ENCODE measurements around the gene HOXD8. TPM values are rescaled to one million over a fixed set of nuclear protein-coding genes. Genes with fewer than 3 reads are reported as not detected.

HOXD8 gene
- polyA plus RNA-seq, 1 of the 3 experiments (the other 2 are of a cell fraction) = 6.4 TPM

- Histone ChIP-seq H3K79me2 (ENCODE audit: insufficient read depth) (peaks cover 10% of the 10 kb centered on the region), H3K4me2 (no peak overlapping the region), H3K36me3 (replicated peaks in 1 of 2; ENCODE audit: control insufficient read depth in 1 of 2, insufficient read depth in 2 of 2, low read length in 1 of 2) (no peaks in the 10 kb centered on the region), H3F3A (replicated peaks; ENCODE audit: insufficient read depth) (peaks cover 11% of the 10 kb centered on the region), H3K27me3 (ENCODE audit: insufficient read depth) (no peaks in the 10 kb centered on the region), H3K27ac (ENCODE audit: low read depth in 2 of 2, low read length in 1 of 2) (no peak overlapping the region), H3K9me3 (no peaks in the 10 kb centered on the region), H2AFZ (ENCODE audit: low read depth) (no peak overlapping the region), H4K20me1 (ENCODE audit: insufficient read depth) (no peaks in the 10 kb centered on the region), H3K4me1 (ENCODE audit: control insufficient read depth in 1 of 2, insufficient read depth in 2 of 2, low read depth in 1 of 2, low read length in 1 of 2) (peaks cover 4 to 22% of the 10 kb centered on the region in 2 experiments; a peak in 3 of 4 replicates), H3K9me2 (no peaks in the 10 kb centered on the region), H3K9ac (no peak overlapping the region), H3K4me3 (ENCODE audit: low read depth in 2 of 2, low read length in 1 of 2) (no peak overlapping the region)
- TF ChIP-seq USF2 (IDR thresholded peaks at IDR 0.05; ENCODE audit: borderline replicate concordance, low read depth, low read length) = no peak
- WGBS (ENCODE audit: low lambda C conversion rate) = 95% methylated on average over 4 of the region's 4 CpGs
- CTCF ChIA-PET = interaction anchor here (0.7 to 26.1 kb wide), 32 partner anchors 13 to 1779 kb away, joined by 3 to 1047 read pairs (median 6); partner anchors contain the start of gene HOXD10
- POLR2A ChIA-PET = interaction anchor here (0.8 to 1.3 kb wide), 2 partner anchors 8 to 524 kb away, joined by 5 to 6 read pairs; no protein-coding TSS in a partner anchor
- DNase-seq = no peak
Observed at GRCh38 chr2:176127774-176128072, 1.8 kb upstream of the HOXD8 start.

DNA sequence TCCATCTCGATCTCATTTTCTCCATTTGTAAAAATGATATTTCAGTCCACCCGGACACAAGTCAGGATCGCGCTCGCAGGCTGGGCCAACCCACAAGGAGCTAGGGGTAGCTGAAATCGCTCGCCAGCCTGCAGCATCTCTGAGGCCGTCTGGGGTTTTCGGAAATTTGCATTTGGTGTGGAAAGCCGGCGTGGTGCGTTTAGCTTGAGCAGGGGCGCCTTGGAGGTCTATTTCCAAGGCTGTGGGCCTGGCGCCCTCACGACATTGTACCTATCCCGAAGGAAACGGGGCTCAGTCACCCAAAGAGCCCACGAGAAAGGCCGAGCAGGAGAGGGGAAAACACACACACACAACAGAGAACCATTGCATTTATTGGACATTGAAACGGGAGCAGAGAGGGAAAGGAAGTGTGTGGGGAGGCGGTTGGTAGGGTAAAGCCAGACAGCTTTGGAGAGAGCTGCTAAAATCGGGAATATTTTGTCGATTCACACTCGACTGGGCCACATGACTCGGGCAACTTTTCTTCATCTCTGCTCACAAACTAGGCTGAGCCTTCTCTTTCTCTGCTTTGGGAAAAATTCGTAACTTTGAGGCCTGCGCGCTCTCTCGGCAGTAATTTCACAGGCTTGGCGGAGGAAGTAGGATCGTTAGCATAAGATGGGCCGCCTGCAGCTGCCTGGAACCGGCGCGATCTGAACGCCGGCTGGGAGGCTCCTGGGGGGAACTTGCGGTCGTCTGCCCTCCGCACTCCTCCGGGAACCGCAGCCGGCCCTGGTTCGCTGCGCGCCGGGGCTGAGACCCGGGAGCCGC is 1.1 kb upstream of the HOXD8 start:
- ChIA-PET POLR2A (interaction anchor here (6.3 kb wide), 1 partner anchor 446 kb away, joined by 34 read pairs; no protein-coding TSS in a partner anchor), CTCF (interaction anchor here (0.9 to 26.1 kb wide), 18 partner anchors 12 to 1036 kb away, joined by 3 to 1047 read pairs (median 10); partner anchors contain the start of gene HOXD10)
- 97% methylated on average over 49 of the region's 49 CpGs for WGBS (ENCODE audit: low lambda C conversion rate)
- H3K9me2 ChIP-seq = no peaks in the 10 kb centered on the region
- H3K79me2 ChIP-seq (ENCODE audit: insufficient read depth) = peaks cover 10% of the 10 kb centered on the region
- H4K20me1 ChIP-seq (ENCODE audit: insufficient read depth) = no peaks in the 10 kb centered on the region
- no peaks in the 10 kb centered on the region for H3K27me3 ChIP-seq (ENCODE audit: insufficient read depth)
- H3K4me2 ChIP-seq = 0 out of 2 replicates have a peak overlapping the region, but pooled peaks have one; percentile 85
- no peak overlapping the region for H3K27ac ChIP-seq (ENCODE audit: low read depth in 2 of 2, low read length in 1 of 2)
- DNase-seq = no peak
- H2AFZ ChIP-seq (ENCODE audit: low read depth) = no peak overlapping the region
- H3K9ac ChIP-seq = no peak overlapping the region
- no peaks in the 10 kb centered on the region for H3K36me3 ChIP-seq (replicated peaks in 1 of 2; ENCODE audit: control insufficient read depth in 1 of 2, insufficient read depth in 2 of 2, low read length in 1 of 2)
- no peaks in the 10 kb centered on the region for H3K9me3 ChIP-seq
- H3K4me1 ChIP-seq (ENCODE audit: control insufficient read depth in 1 of 2, insufficient read depth in 2 of 2, low read depth in 1 of 2, low read length in 1 of 2) = peaks cover 10 to 28% of the 10 kb centered on the region in 2 experiments; a peak in 3 of 4 replicates
- H3K4me3 ChIP-seq (ENCODE audit: low read depth in 2 of 2, low read length in 1 of 2) = no peak overlapping the region
- H3F3A ChIP-seq (replicated peaks; ENCODE audit: insufficient read depth) = peaks cover 11% of the 10 kb centered on the region
- TF ChIP-seq, protein P1, sequence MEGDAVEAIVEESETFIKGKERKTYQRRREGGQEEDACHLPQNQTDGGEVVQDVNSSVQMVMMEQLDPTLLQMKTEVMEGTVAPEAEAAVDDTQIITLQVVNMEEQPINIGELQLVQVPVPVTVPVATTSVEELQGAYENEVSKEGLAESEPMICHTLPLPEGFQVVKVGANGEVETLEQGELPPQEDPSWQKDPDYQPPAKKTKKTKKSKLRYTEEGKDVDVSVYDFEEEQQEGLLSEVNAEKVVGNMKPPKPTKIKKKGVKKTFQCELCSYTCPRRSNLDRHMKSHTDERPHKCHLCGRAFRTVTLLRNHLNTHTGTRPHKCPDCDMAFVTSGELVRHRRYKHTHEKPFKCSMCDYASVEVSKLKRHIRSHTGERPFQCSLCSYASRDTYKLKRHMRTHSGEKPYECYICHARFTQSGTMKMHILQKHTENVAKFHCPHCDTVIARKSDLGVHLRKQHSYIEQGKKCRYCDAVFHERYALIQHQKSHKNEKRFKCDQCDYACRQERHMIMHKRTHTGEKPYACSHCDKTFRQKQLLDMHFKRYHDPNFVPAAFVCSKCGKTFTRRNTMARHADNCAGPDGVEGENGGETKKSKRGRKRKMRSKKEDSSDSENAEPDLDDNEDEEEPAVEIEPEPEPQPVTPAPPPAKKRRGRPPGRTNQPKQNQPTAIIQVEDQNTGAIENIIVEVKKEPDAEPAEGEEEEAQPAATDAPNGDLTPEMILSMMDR (IDR thresholded peaks at IDR 0.05) = no peak
- TF ChIP-seq RAD21 (IDR thresholded peaks at IDR 0.05; ENCODE audit: low read length) (no peak), USF1 (IDR thresholded peaks at IDR 0.05; ENCODE audit: borderline replicate concordance, low read depth) (no peak), FOXM1 (IDR thresholded peaks at IDR 0.05; ENCODE audit: low read depth) (no peak), GABPA (IDR thresholded peaks at IDR 0.05; ENCODE audit: low read depth) (no peak), CHD2 (IDR thresholded peaks at IDR 0.05; ENCODE audit: low read length, partially characterized antibody) (no peak), MAX (IDR thresholded peaks at IDR 0.05; ENCODE audit: low read depth) (no peak), REST (IDR thresholded peaks at IDR 0.05; ENCODE audit: low read depth, low read length) (no peak), TCF12 (IDR thresholded peaks at IDR 0.05) (no peak), POLR2AphosphoS5 (IDR thresholded peaks at IDR 0.05; ENCODE audit: low read depth, low read length) (no peak), RFX5 (IDR thresholded peaks at IDR 0.05; ENCODE audit: low read length) (no peak), USF2 (IDR thresholded peaks at IDR 0.05; ENCODE audit: borderline replicate concordance, low read depth, low read length) (no peak), EP300 (IDR thresholded peaks at IDR 0.05; ENCODE audit: borderline replicate concordance in 1 of 2, low read depth in 1 of 2, low read length in 1 of 2) (no peak)
- TF ChIP-seq, protein P2, sequence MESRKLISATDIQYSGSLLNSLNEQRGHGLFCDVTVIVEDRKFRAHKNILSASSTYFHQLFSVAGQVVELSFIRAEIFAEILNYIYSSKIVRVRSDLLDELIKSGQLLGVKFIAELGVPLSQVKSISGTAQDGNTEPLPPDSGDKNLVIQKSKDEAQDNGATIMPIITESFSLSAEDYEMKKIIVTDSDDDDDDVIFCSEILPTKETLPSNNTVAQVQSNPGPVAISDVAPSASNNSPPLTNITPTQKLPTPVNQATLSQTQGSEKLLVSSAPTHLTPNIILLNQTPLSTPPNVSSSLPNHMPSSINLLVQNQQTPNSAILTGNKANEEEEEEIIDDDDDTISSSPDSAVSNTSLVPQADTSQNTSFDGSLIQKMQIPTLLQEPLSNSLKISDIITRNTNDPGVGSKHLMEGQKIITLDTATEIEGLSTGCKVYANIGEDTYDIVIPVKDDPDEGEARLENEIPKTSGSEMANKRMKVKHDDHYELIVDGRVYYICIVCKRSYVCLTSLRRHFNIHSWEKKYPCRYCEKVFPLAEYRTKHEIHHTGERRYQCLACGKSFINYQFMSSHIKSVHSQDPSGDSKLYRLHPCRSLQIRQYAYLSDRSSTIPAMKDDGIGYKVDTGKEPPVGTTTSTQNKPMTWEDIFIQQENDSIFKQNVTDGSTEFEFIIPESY (IDR thresholded peaks at IDR 0.05; ENCODE audit: borderline replicate concordance, low read depth) = no peak

Measured in SK-N-SH (cell line).